Progenitor cell of endocrine pancreas (in vitro differentiated cells): ENCODE measurements around the gene PCDHGB3. TPM values are rescaled to one million over a fixed set of nuclear protein-coding genes. Genes with fewer than 3 reads are reported as not detected.
"Not testable (repeated sequence)": the region's sequence is repeated elsewhere in the genome, so short reads cannot be mapped to it uniquely, and the experiment has no call there.

ENCODE experiments used
- DNase-seq: peaks from one replicate; pipeline ENCODE4 v3.0.0; 2021; ENCODE audit warnings: low spot score; ENCODE audit not compliant: unreplicated experiment
- H3K27ac Mint-ChIP-seq: 2 replicates; pipeline ENCODE4 v1.8.0; 2021; ENCODE audit warnings: mild to moderate bottlenecking, moderate library complexity, mixed read lengths
- H3K27me3 Mint-ChIP-seq: 2 replicates; pipeline ENCODE4 v1.8.0; 2021; ENCODE audit warnings: mixed read lengths
- H3K36me3 Mint-ChIP-seq: 2 replicates; pipeline ENCODE4 v1.8.0; 2022; ENCODE audit warnings: mixed read lengths; ENCODE audit not compliant: insufficient read depth
- H3K4me1 Mint-ChIP-seq: 2 replicates; pipeline ENCODE4 v1.8.0; 2021; ENCODE audit warnings: low read depth, mixed read lengths
- H3K4me3 Mint-ChIP-seq: 2 replicates; pipeline ENCODE4 v1.8.0; 2021; ENCODE audit warnings: low read depth, mild to moderate bottlenecking, moderate library complexity, mixed read lengths
- H3K9me3 Mint-ChIP-seq: 2 replicates; pipeline ENCODE4 v1.8.0; 2021; ENCODE audit warnings: low read depth, mixed read lengths
- total RNA-seq: library from RNA; stranded (reverse); gene quantifications from 2 replicates; pipeline ENCODE4 v1.2.1, GENCODE V29; 2021
- TF ChIP-seq, protein P1 (sequence below): fragments of 200-600 bp; sonication (generic); IDR thresholded peaks from one replicate; pipeline ENCODE4 v1.5.0; 2021; ENCODE audit warnings: antibody characterized with exemption, mild to moderate bottlenecking; ENCODE audit not compliant: unreplicated experiment

Gene PCDHGB3
- total RNA-seq, 1 donor from 2014 or later = 0.60 TPM

GRCh38 chr5:141387557-141388311, 17.7 kb downstream of the PCDHGB3 start, which contains the start of gene PCDHGB4:
TSS of gene PCDHGB4 (plus strand) at chr5:141387698. CDS start at chr5:141387885, 187 bp downstream.
- not testable (repeated sequence) for H3K27me3 Mint-ChIP-seq, H3K4me1 Mint-ChIP-seq, DNase-seq
- peak within 1 kb of the TSS; percentile 76 for H3K4me3 Mint-ChIP-seq
- TF ChIP-seq, protein P1, sequence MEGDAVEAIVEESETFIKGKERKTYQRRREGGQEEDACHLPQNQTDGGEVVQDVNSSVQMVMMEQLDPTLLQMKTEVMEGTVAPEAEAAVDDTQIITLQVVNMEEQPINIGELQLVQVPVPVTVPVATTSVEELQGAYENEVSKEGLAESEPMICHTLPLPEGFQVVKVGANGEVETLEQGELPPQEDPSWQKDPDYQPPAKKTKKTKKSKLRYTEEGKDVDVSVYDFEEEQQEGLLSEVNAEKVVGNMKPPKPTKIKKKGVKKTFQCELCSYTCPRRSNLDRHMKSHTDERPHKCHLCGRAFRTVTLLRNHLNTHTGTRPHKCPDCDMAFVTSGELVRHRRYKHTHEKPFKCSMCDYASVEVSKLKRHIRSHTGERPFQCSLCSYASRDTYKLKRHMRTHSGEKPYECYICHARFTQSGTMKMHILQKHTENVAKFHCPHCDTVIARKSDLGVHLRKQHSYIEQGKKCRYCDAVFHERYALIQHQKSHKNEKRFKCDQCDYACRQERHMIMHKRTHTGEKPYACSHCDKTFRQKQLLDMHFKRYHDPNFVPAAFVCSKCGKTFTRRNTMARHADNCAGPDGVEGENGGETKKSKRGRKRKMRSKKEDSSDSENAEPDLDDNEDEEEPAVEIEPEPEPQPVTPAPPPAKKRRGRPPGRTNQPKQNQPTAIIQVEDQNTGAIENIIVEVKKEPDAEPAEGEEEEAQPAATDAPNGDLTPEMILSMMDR = peak; percentile 49
- peaks cover 34% of the 10 kb centered on the region for H3K36me3 Mint-ChIP-seq
- peak within 1 kb of the TSS; percentile 77 for H3K27ac Mint-ChIP-seq
- H3K9me3 Mint-ChIP-seq = peaks cover 58% of the 10 kb centered on the region

- Mint-ChIP-seq H3K27ac (peak overlapping the region; percentile 16), H3K27me3 (no peaks in the 10 kb centered on the region), H3K9me3 (peaks cover 58% of the 10 kb centered on the region), H3K4me1 (no peaks in the 10 kb centered on the region), H3K4me3 (peak overlapping the region; percentile 11), H3K36me3 (peaks cover 39% of the 10 kb centered on the region)
- DNase-seq = no peak
- TF ChIP-seq, protein P1 = no peak
Observed at GRCh38 chr5:141388661-141389060, 18.6 kb downstream of the PCDHGB3 start.

DNA sequence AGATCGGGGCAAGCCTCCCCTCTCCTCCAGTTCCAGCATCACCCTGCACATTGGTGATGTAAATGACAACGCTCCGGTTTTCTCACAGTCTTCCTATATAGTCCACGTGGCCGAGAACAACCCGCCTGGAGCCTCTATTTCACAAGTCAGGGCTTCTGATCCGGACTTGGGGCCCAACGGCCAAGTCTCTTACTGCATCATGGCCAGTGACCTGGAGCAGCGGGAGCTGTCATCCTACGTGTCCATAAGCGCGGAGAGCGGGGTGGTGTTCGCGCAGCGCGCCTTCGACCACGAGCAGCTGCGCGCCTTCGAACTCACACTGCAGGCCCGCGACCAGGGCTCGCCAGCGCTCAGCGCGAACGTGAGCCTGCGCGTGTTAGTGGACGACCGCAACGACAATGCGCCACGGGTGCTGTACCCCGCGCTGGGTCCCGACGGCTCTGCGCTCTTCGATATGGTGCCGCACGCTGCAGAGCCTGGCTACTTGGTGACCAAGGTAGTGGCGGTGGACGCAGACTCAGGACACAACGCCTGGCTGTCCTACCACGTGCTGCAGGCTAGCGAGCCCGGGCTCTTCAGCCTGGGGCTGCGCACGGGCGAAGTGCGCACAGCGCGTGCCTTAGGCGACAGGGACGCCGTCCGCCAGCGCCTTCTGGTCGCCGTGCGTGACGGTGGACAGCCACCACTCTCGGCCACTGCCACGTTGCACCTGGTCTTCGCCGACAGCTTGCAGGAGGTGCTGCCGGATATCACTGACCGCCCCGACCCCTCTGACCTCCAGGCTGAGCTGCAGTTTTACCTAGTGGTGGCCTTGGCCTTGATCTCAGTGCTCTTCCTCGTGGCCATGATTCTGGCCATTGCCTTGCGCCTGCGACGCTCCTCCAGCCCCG, 19.4 kb downstream of the PCDHGB3 start:
- peaks cover 57% of the 10 kb centered on the region for H3K9me3 Mint-ChIP-seq

GRCh38 chr5:141392429-141393198, 22.6 kb downstream of the PCDHGB3 start, which contains the start of gene PCDHGA8:
TSS of gene PCDHGA8 (plus strand) at chr5:141392633. CDS start at chr5:141392814, 181 bp downstream.
- H3K27me3 Mint-ChIP-seq = no peaks in the 10 kb centered on the region
- peak within 1 kb of the TSS; percentile 33 for H3K27ac Mint-ChIP-seq
- H3K4me3 Mint-ChIP-seq = no peak within 1 kb of the TSS
- H3K4me1 Mint-ChIP-seq = no peaks in the 10 kb centered on the region
- TF ChIP-seq, protein P1 = no peak
- H3K9me3 Mint-ChIP-seq = peaks cover 52% of the 10 kb centered on the region
- peaks cover 51% of the 10 kb centered on the region for H3K36me3 Mint-ChIP-seq
- DNase-seq = no peak

More for the DNA sequence above, 19.4 kb downstream of the PCDHGB3 start:
- Mint-ChIP-seq H3K4me1 (no peaks in the 10 kb centered on the region), H3K27me3 (no peaks in the 10 kb centered on the region), H3K27ac (no peak overlapping the region), H3K4me3 (no peak overlapping the region), H3K36me3 (peaks cover 44% of the 10 kb centered on the region)
- TF ChIP-seq, protein P1 = no peak
- no peak for DNase-seq
